ENCODE data around the gene DSCAM.
"Not testable (repeated sequence)": the region's sequence is repeated elsewhere in the genome, so short reads cannot be mapped to it uniquely, and the experiment has no call there.

DSCAM gene

GRCh38 chr21:40355076-40355475, 491.9 kb downstream of the DSCAM start:
- no peak for DNase-seq

DNA sequence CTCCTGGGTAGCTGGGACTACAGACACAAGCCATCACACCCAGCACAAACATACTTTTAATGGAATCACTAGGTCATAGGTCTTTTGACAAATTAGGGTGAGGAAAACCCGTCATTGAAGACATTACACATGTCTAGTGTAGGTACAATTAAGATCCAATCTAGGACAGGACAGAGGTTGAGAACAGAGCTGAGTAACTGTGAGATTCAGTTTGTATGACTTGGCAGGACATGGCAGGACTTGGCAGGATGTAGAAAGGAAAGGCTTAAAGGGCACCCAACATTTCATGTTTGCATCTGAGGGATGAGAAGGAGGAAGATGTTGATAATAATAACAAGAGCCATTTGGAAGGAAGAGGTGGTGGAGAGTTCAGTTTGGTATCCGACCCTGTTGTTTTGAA, 496.0 kb downstream of the DSCAM start:
- DNase-seq, result no peak

- no peak for DNase-seq
These were observed 497.4 kb downstream of the DSCAM start for GRCh38 chr21:40349591-40349990.

DNA sequence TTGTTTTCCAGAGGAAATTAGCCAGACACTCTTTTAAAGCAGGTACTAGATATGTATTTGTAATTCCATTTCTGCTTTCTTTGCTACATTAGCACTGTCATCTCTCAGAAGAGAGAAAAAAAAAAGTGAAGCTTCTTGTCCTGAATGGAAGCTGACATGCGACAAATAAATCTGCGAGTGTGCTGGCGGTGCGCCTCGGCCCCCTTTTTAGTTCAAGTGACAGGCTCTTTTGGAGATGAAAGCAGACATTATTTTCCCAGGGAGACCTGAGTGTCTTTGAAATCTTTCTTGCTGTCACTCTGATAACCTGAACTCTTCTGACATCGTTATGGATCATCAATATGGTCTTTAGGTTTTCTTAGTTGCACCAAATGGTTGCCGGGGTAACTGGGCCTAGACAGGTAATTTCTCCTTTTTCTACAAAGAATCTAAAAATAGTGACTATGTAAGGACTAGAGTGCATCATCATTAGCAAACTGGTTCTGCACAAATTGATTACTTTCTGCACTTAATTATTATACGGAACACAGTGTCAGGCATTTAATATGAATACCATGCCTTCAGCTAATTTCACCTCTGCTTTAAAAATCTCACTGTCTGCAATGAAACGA, 501.1 kb downstream of the DSCAM start:
- DNase-seq, result no peak

GRCh38 chr21:40340357-40340756, 506.6 kb downstream of the DSCAM start:
- no peak for DNase-seq

DNA sequence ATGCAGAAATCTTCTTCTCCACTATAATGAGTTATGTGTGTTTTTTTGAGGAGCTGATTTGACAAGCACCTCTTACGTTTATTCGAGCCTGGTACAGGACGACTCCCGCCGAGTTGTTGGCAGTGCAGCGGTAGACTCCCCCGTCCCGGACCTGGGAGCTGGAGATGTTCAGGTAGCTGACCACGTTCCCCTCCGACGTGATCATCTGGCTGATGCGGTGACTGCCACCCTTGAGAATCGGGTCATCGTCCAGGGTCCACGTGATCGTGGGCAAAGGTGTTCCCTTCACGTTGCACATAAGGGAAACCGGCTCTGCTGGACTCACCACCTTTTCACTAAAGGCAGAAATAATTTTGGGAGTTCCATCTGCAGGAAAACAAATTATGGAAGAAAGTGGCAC, 507.9 kb downstream of the DSCAM start:
- no peak for DNase-seq

GRCh38 chr21:40337981-40338380, 509.0 kb downstream of the DSCAM start:
- DNase-seq, result no peak

GRCh38 chr21:40335704-40336103, 511.3 kb downstream of the DSCAM start:
- DNase-seq, result no peak

DNA sequence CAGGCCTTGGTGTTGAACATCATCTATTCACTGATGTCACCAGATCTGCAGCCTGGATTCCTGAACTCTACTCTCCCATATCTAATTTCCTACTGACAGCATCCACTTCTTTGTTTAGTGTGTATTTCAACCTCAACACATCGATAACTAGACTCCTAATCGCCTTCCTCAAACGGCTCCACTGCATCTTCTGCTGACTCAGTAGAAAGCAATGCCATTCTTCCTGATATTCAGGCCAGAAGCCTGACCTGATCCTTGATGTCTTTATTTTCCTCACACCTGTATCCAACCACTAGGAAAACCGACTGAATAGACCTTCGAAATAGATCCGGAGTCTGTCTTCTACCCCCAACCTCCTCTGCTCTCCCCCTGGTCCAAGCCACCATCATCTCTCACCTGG, 512.8 kb downstream of the DSCAM start:
- no peak for DNase-seq

- DNase-seq, result no peak
These were observed 513.2 kb downstream of the DSCAM start for GRCh38 chr21:40333731-40334130.

GRCh38 chr21:40331804-40332203, 515.2 kb downstream of the DSCAM start:
- no peak for DNase-seq

- DNase-seq, result no peak
These were observed 515.8 kb downstream of the DSCAM start for GRCh38 chr21:40331172-40331571.

GRCh38 chr21:40324389-40324788, 522.6 kb downstream of the DSCAM start:
- DNase-seq, result no peak

- not testable (repeated sequence) for DNase-seq
These were observed 526.2 kb downstream of the DSCAM start for GRCh38 chr21:40320718-40321117.

GRCh38 chr21:40318371-40318770, 528.6 kb downstream of the DSCAM start:
- DNase-seq, result no peak

DNA sequence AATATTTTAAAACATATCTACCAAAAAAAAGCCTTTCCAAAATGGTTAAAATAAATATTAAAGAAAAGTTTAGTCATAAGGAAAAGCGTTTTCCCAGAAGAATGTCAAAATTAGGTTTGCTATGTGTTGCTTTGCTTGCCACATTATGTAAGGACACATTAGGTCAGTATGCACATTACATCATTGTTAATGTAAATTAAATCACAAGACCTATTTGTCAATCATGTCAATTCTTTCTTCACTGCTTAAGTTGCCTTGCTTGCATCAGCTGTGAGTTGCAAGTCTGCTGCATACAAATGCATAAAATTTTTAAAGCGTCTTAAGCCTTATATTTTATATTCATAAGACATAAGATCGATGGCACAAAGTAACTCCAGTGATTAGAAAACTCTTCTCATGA, 530.9 kb downstream of the DSCAM start:
- no peak for DNase-seq

DNA sequence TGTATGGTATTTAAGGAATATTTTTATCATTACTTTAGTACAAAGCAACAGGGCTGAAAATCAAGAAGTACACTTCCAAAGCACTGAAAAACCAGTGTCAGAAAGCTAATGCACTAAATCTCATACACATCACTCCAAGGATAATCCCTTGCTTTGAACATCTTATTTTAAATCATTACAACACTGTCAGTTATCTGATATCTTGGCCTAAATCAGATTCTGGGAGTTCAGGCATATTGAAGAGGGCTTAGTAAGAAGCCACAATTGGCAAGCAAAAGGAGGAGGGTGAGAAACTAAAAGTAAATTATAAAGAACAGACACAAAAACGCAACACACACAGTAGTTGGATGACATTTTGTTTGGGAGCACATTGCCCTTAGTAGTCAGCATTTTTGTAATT, 531.3 kb downstream of the DSCAM start:
- DNase-seq, result no peak

GRCh38 chr21:40313260-40313659, 533.7 kb downstream of the DSCAM start:
- no peak for DNase-seq

DNA sequence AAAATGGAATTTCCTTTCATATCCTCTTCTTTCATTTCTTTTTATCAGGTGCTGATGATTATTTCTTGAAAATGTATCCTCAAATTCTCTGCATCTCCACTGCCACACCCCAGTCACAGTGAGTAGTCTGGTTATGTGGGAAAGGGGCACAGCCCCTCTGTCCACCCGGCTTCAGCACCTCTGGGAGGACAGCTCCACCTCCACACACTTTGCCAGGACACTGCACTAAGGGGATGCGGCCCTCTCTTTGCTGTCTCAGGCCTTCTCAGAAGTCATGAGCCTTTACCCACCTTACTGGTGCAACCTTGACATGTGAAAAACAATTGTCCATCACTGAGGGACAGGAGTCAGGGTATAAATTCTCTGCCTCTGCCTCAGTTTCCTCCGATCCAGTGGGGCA, 546.7 kb downstream of the DSCAM start:
- DNase-seq, result no peak

DNA sequence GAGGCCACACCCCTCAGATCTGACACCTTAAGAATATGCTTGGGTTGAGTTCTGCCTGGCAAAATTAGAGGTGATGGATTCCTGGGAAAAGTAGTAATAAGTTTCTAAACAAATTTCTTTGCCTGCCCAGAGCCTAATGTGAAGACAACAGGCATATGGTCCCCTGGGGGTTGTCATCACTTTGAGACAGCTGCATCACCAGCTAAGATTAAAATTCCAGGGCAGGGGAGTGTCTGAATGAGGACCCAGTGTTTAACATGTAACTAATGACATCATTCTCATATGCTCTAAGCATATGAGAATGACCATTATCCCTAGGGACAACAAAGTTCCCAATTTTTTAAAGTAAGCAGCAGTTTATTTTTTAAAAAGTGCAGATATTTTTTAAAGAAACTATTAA, 547.5 kb downstream of the DSCAM start:
- DNase-seq, result no peak

- DNase-seq, result no peak
These were observed 552.6 kb downstream of the DSCAM start for GRCh38 chr21:40294345-40294744.

DNA sequence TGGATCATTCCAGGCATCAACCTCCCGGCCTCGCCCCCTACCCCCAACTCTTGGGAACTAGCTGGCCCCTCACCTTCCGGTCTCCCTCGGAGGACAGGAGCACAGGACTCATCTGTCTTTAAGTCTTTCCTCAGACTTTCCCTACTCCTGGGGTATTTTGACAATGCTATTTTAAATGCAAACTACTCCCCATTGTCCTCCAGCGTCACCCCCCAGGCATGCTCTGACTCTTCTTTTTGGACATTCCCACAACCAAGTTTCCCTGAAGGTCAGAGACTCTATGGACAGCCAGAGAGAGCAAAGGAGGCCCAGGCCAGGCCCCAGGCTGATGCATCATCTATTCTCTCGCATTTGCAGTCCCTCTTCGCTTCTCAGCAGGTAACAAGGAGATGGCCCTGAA, 555.4 kb downstream of the DSCAM start:
- no peak for DNase-seq

GRCh38 chr21:40284409-40284808, 562.5 kb downstream of the DSCAM start:
- DNase-seq, result no peak

- DNase-seq, result no peak
These were observed 563.8 kb downstream of the DSCAM start for GRCh38 chr21:40282912-40283886.

All from SIG-M5 (cell line).